ENCODE results near the gene CFTR.

- no peak for TF ChIP-seq FOSL1 (IDR thresholded peaks at IDR 0.05; ENCODE audit: low read depth)
- TF ChIP-seq, protein P1, sequence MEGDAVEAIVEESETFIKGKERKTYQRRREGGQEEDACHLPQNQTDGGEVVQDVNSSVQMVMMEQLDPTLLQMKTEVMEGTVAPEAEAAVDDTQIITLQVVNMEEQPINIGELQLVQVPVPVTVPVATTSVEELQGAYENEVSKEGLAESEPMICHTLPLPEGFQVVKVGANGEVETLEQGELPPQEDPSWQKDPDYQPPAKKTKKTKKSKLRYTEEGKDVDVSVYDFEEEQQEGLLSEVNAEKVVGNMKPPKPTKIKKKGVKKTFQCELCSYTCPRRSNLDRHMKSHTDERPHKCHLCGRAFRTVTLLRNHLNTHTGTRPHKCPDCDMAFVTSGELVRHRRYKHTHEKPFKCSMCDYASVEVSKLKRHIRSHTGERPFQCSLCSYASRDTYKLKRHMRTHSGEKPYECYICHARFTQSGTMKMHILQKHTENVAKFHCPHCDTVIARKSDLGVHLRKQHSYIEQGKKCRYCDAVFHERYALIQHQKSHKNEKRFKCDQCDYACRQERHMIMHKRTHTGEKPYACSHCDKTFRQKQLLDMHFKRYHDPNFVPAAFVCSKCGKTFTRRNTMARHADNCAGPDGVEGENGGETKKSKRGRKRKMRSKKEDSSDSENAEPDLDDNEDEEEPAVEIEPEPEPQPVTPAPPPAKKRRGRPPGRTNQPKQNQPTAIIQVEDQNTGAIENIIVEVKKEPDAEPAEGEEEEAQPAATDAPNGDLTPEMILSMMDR (IDR thresholded peaks at IDR 0.05 in 2 of 3, conservative IDR thresholded peaks at IDR 0.05 in 1 of 3; ENCODE audit: borderline replicate concordance in 1 of 3, insufficient read depth in 1 of 3, low read depth in 2 of 3, low read length in 2 of 3): no peak
- TF ChIP-seq POLR2A (IDR thresholded peaks at IDR 0.05; ENCODE audit: borderline replicate concordance, extremely low read depth, insufficient read depth, insufficient read length): no peak
- TF ChIP-seq EZH2 (IDR thresholded peaks at IDR 0.05): no peak
- TF ChIP-seq EGR1 (IDR thresholded peaks at IDR 0.05; ENCODE audit: low read depth): no peak
- no peak for TF ChIP-seq POLR2AphosphoS5 (IDR thresholded peaks at IDR 0.05; ENCODE audit: low read depth, low read length)
- TF ChIP-seq SIN3A (IDR thresholded peaks at IDR 0.05; ENCODE audit: low read depth): no peak
- TF ChIP-seq SRF (IDR thresholded peaks at IDR 0.05; ENCODE audit: low read depth): no peak
- no peak for TF ChIP-seq YY1 (IDR thresholded peaks at IDR 0.05; ENCODE audit: extremely low read depth, insufficient replicate concordance, low read depth, low read length)
- no peak for TF ChIP-seq RAD21 (IDR thresholded peaks at IDR 0.05; ENCODE audit: low read depth)
Observed at GRCh38 chr7:117606132-117606531, 126.3 kb downstream of the CFTR start.
